ENCODE results near the gene PRM3.

- TF ChIP-seq CTCF (IDR thresholded peaks at IDR 0.05; ENCODE audit: poor library complexity, severe bottlenecking) (no peak), EZH2 (IDR thresholded peaks at IDR 0.05; ENCODE audit: borderline replicate concordance, insufficient read depth, low read length, poor library complexity, severe bottlenecking) (no peak), POLR2AphosphoS5 (IDR thresholded peaks at IDR 0.05) (no peak), REST (IDR thresholded peaks at IDR 0.05; ENCODE audit: borderline replicate concordance) (no peak)
Measured at GRCh38 chr16:11268921-11269375, 4.5 kb downstream of the PRM3 start, which contains the start of gene TNP2.
